IPS DF 6.9 (cell line): ENCODE results near the gene ATRAID.
"Not testable (repeated sequence)": the region's sequence is repeated elsewhere in the genome, so short reads cannot be mapped to it uniquely, and the experiment has no call there.

Source experiments
- DNase-seq: peaks from one replicate; pipeline ENCODE4 v3.0.0-alpha.2; 2013; ENCODE audit warnings: low read depth, low spot score
- H3K27ac ChIP-seq: one replicate; pipeline ENCODE4 v1.5.1; 2013; ENCODE audit warnings: low read length, control low read depth
- H3K27me3 ChIP-seq: 2 replicates; pipeline ENCODE4 v1.6.1; 2013; ENCODE audit warnings: mild to moderate bottlenecking, low read length; ENCODE audit not compliant: control insufficient read depth, insufficient read depth
- H3K36me3 ChIP-seq: 2 replicates; pipeline ENCODE4 v1.6.1; 2013; ENCODE audit warnings: low read length; ENCODE audit not compliant: control insufficient read depth, insufficient read depth
- H3K4me1 ChIP-seq: 2 replicates; pipeline ENCODE4 v1.6.1; 2013; ENCODE audit warnings: low read length; ENCODE audit not compliant: control insufficient read depth, insufficient read depth
- H3K4me3 ChIP-seq: 2 replicates; pipeline ENCODE4 v1.5.1; 2013; ENCODE audit warnings: mild to moderate bottlenecking, low read length
- H3K9me3 ChIP-seq: 2 replicates; pipeline ENCODE4 v1.6.1; 2013; ENCODE audit warnings: low read length, inconsistent platforms; ENCODE audit not compliant: control insufficient read depth, insufficient read depth
- WGBS: extraction: QIAGEN DNeasy Blood & Tissue Kit; methylation state at CpG from one replicate; pipeline ENCODE4 v1.1.7; 2013; ENCODE audit warnings: mixed read lengths, missing lambda C conversion rate; ENCODE audit not compliant: insufficient read length, insufficient coverage; 5-methylcytosine and 5-hydroxymethylcytosine counted together

ATRAID gene

GRCh38 chr2:27194538-27195354 is 17.1 kb upstream of the ATRAID start:
- no CpG with 5 or more reads among the region's 17 CpGs for WGBS
- Histone ChIP-seq H3K27me3 (no peaks in the 10 kb centered on the region), H3K4me1 (no peaks in the 10 kb centered on the region), H3K4me3 (no peak overlapping the region), H3K27ac (no peak overlapping the region), H3K9me3 (no peaks in the 10 kb centered on the region), H3K36me3 (peaks cover 5% of the 10 kb centered on the region; the same call in 1 of the 2 replicates)
- DNase-seq, result no peak

GRCh38 chr2:27195799-27196198 is 16.0 kb upstream of the ATRAID start:
- not testable (repeated sequence) for H3K27ac ChIP-seq, H3K27me3 ChIP-seq, H3K4me1 ChIP-seq, H3K9me3 ChIP-seq, H3K36me3 ChIP-seq, H3K4me3 ChIP-seq, DNase-seq
- no CpG with 5 or more reads among the region's 3 CpGs for WGBS

GRCh38 chr2:27198068-27198467 is 13.8 kb upstream of the ATRAID start:
- not testable (repeated sequence) for H3K4me1 ChIP-seq, DNase-seq, H3K9me3 ChIP-seq, H3K27me3 ChIP-seq, H3K27ac ChIP-seq, H3K4me3 ChIP-seq
- no CpG with 5 or more reads among the region's 3 CpGs for whole genome bisulfite sequencing
- peaks cover 23% of the 10 kb centered on the region; the same call in 1 of the 2 replicates for H3K36me3 ChIP-seq

GRCh38 chr2:27198627-27199026 is 13.2 kb upstream of the ATRAID start:
- DNase-seq, result no peak
- WGBS, result no CpG with 5 or more reads among the region's 2 CpGs

GRCh38 chr2:27199241-27199640 is 12.6 kb upstream of the ATRAID start:
- Histone ChIP-seq H3K9me3 (no peaks in the 10 kb centered on the region), H3K27me3 (no peaks in the 10 kb centered on the region), H3K4me3 (no peak overlapping the region), H3K27ac (no peak overlapping the region), H3K36me3 (peaks cover 34% of the 10 kb centered on the region), H3K4me1 (no peaks in the 10 kb centered on the region)
- no CpG with 5 or more reads among the region's 2 CpGs for WGBS
- no peak for DNase-seq

More at GRCh38 chr2:27198627-27199026, 13.2 kb upstream of the ATRAID start:
- H3K9me3 ChIP-seq, result no peaks in the 10 kb centered on the region
- no peaks in the 10 kb centered on the region for H3K4me1 ChIP-seq
- no peak overlapping the region for H3K4me3 ChIP-seq
- H3K36me3 ChIP-seq, result peaks cover 28% of the 10 kb centered on the region
- H3K27me3 ChIP-seq, result no peaks in the 10 kb centered on the region
- H3K27ac ChIP-seq, result no peak overlapping the region

- Histone ChIP-seq H3K4me1 (no peaks in the 10 kb centered on the region), H3K27ac (no peak overlapping the region), H3K9me3 (no peaks in the 10 kb centered on the region), H3K4me3 (no peak overlapping the region), H3K27me3 (no peaks in the 10 kb centered on the region), H3K36me3 (peaks cover 57% of the 10 kb centered on the region)
- WGBS, result no CpG with 5 or more reads among the region's 7 CpGs
- DNase-seq, result no peak
These were observed 10.2 kb upstream of the ATRAID start for GRCh38 chr2:27201675-27202074.

GRCh38 chr2:27202854-27203253 is 9.0 kb upstream of the ATRAID start:
- Histone ChIP-seq H3K27me3 (no peaks in the 10 kb centered on the region), H3K27ac (no peak overlapping the region), H3K9me3 (no peaks in the 10 kb centered on the region), H3K36me3 (peaks cover 68% of the 10 kb centered on the region), H3K4me3 (no peak overlapping the region), H3K4me1 (no peaks in the 10 kb centered on the region)
- DNase-seq, result no peak
- no CpG with 5 or more reads among the region's 2 CpGs for WGBS

GRCh38 chr2:27203741-27204140 is 8.1 kb upstream of the ATRAID start:
- no peaks in the 10 kb centered on the region for H3K27me3 ChIP-seq

GRCh38 chr2:27204566-27204965 is 7.3 kb upstream of the ATRAID start:
- Histone ChIP-seq H3K27me3 (no peaks in the 10 kb centered on the region), H3K36me3 (peaks cover 73% of the 10 kb centered on the region), H3K4me1 (no peaks in the 10 kb centered on the region), H3K9me3 (no peaks in the 10 kb centered on the region), H3K4me3 (no peak overlapping the region), H3K27ac (no peak overlapping the region)
- no peak for DNase-seq
- no CpG with 5 or more reads among the region's 8 CpGs for WGBS

More at GRCh38 chr2:27203741-27204140, 8.1 kb upstream of the ATRAID start:
- no CpG with 5 or more reads among the region's 9 CpGs for WGBS
- H3K4me3 ChIP-seq, result no peak overlapping the region
- DNase-seq, result no peak
- H3K27ac ChIP-seq, result no peak overlapping the region
- no peaks in the 10 kb centered on the region for H3K4me1 ChIP-seq
- H3K9me3 ChIP-seq, result no peaks in the 10 kb centered on the region
- H3K36me3 ChIP-seq, result peaks cover 74% of the 10 kb centered on the region

GRCh38 chr2:27205206-27205605 is 6.6 kb upstream of the ATRAID start:
- Histone ChIP-seq H3K27ac (no peak overlapping the region), H3K27me3 (no peaks in the 10 kb centered on the region), H3K4me3 (no peak overlapping the region), H3K9me3 (no peaks in the 10 kb centered on the region), H3K36me3 (peaks cover 71% of the 10 kb centered on the region), H3K4me1 (no peaks in the 10 kb centered on the region)
- no peak for DNase-seq
- WGBS, result no CpG with 5 or more reads among the region's 8 CpGs

- no CpG with 5 or more reads among the region's 6 CpGs for WGBS
- no peak for DNase-seq
- peaks cover 65% of the 10 kb centered on the region for H3K36me3 ChIP-seq
These were observed 5.5 kb upstream of the ATRAID start for GRCh38 chr2:27206346-27206745.

More at GRCh38 chr2:27206346-27206745, 5.5 kb upstream of the ATRAID start:
- Histone ChIP-seq H3K9me3 (no peaks in the 10 kb centered on the region), H3K4me1 (no peaks in the 10 kb centered on the region), H3K27me3 (no peaks in the 10 kb centered on the region), H3K27ac (no peak overlapping the region), H3K4me3 (no peak overlapping the region)
